Measurements from ENCODE around the gene HAND1.
A peak's percentile ranks its signal among the peaks of the same experiment; 100 is the strongest.
"Not testable (repeated sequence)": the region's sequence is repeated elsewhere in the genome, so short reads cannot be mapped to it uniquely, and the experiment has no call there.

Gene HAND1

GRCh38 chr5:154478224-154478565, at the start of gene HAND1:
Gene HAND1 (minus strand): TSS chr5:154478227. CDS start chr5:154478008, 219 bp downstream.
- peak; percentile 57 for DNase-seq

GRCh38 chr5:154526231-154527226, 48.5 kb upstream of the HAND1 start:
- no peak for DNase-seq

- no peak for DNase-seq
Measured at GRCh38 chr5:154524859-154525258, 46.8 kb upstream of the HAND1 start.

- DNase-seq = no peak
Measured at GRCh38 chr5:154524181-154524580, 46.2 kb upstream of the HAND1 start.

GRCh38 chr5:154523709-154524108, 45.7 kb upstream of the HAND1 start:
- no peak for DNase-seq

- DNase-seq = no peak
Measured at GRCh38 chr5:154523104-154523503, 45.1 kb upstream of the HAND1 start.

- DNase-seq = no peak
Measured at GRCh38 chr5:154522284-154522683, 44.3 kb upstream of the HAND1 start.

- DNase-seq = no peak
Measured at GRCh38 chr5:154521756-154522155, 43.7 kb upstream of the HAND1 start.

- peak; percentile 5 for DNase-seq
Measured at GRCh38 chr5:154520861-154521453, 42.9 kb upstream of the HAND1 start.

GRCh38 chr5:154519359-154519758, 41.3 kb upstream of the HAND1 start:
- DNase-seq = no peak

GRCh38 chr5:154518438-154518867, 40.4 kb upstream of the HAND1 start:
- DNase-seq = no peak

- no peak for DNase-seq
Measured at GRCh38 chr5:154517810-154518437, 39.9 kb upstream of the HAND1 start.

GRCh38 chr5:154517181-154517580, 39.2 kb upstream of the HAND1 start:
- DNase-seq = no peak

- DNase-seq = no peak
Measured at GRCh38 chr5:154516475-154516874, 38.4 kb upstream of the HAND1 start.

- DNase-seq = not testable (repeated sequence)
Measured at GRCh38 chr5:154515488-154515887, 37.5 kb upstream of the HAND1 start.

GRCh38 chr5:154514331-154514730, 36.3 kb upstream of the HAND1 start:
- no peak for DNase-seq

- no peak for DNase-seq
Measured at GRCh38 chr5:154513669-154514084, 35.6 kb upstream of the HAND1 start.

GRCh38 chr5:154511984-154512383, 34.0 kb upstream of the HAND1 start:
- no peak for DNase-seq

GRCh38 chr5:154509784-154510555, 31.9 kb upstream of the HAND1 start:
- DNase-seq = no peak

GRCh38 chr5:154508114-154508513, 30.1 kb upstream of the HAND1 start:
- DNase-seq = no peak

GRCh38 chr5:154506716-154507080, 28.7 kb upstream of the HAND1 start:
- no peak for DNase-seq

- DNase-seq = no peak
Measured at GRCh38 chr5:154506049-154506715, 28.2 kb upstream of the HAND1 start.

All from NCI-H748 treated with DMSO at 0.1 percent for 48 hours (cell line).